Middle frontal gyrus (tissue), 1 donor: ENCODE data around the gene TUT1.

ENCODE experiments used
- DNase-seq: peaks from one replicate; pipeline ENCODE4 v3.0.0-alpha.2; 2015; ENCODE audit warnings: low spot score; ENCODE audit errors: extremely low spot score

TUT1 gene

GRCh38 chr11:62542750-62543567, 48.4 kb downstream of the TUT1 start:
- DNase-seq: no peak

GRCh38 chr11:62542111-62542745, 49.1 kb downstream of the TUT1 start:
- DNase-seq: no peak

GRCh38 chr11:62540804-62541701, 50.3 kb downstream of the TUT1 start:
- no peak for DNase-seq

GRCh38 chr11:62539238-62539925, 51.9 kb downstream of the TUT1 start:
- no peak for DNase-seq

GRCh38 chr11:62538470-62539237, 52.7 kb downstream of the TUT1 start:
- DNase-seq: no peak

GRCh38 chr11:62536301-62536957, 54.9 kb downstream of the TUT1 start:
- DNase-seq: no peak

- DNase-seq: no peak
These were observed 55.5 kb downstream of the TUT1 start for GRCh38 chr11:62535802-62536201.

- no peak for DNase-seq
These were observed 56.4 kb downstream of the TUT1 start for GRCh38 chr11:62534779-62535545.

- DNase-seq: no peak
These were observed 59.2 kb downstream of the TUT1 start for GRCh38 chr11:62532096-62532495.
